Measurements from ENCODE around the gene RIPPLY2.

Gene RIPPLY2

GRCh38 chr6:83883240-83883639 is 30.1 kb downstream of the RIPPLY2 start:
- no peak overlapping the region for H3K4me3 ChIP-seq (ENCODE audit: low read depth, low read length)
- no peak for DNase-seq (ENCODE audit: low read depth)
- TF ChIP-seq MYC (IDR thresholded peaks at IDR 0.05; ENCODE audit: low read depth, low read length) (no peak), CTCF (IDR thresholded peaks at IDR 0.05; ENCODE audit: low read depth, low read length) (no peak), MAX (IDR thresholded peaks at IDR 0.05; ENCODE audit: low read depth, low read length) (no peak), POLR2A (IDR thresholded peaks at IDR 0.05; ENCODE audit: extremely low read depth, insufficient read length) (no peak)

GRCh38 chr6:83884523-83884922 is 31.4 kb downstream of the RIPPLY2 start:
- no peak overlapping the region for H3K4me3 ChIP-seq (ENCODE audit: low read depth, low read length)
- peak; percentile 72 for DNase-seq (ENCODE audit: low read depth)

GRCh38 chr6:83885984-83886383 is 32.8 kb downstream of the RIPPLY2 start:
- no peak for TF ChIP-seq MYC (IDR thresholded peaks at IDR 0.05; ENCODE audit: low read depth, low read length)
- no peak for TF ChIP-seq MAX (IDR thresholded peaks at IDR 0.05; ENCODE audit: low read depth, low read length)
- TF ChIP-seq POLR2A (IDR thresholded peaks at IDR 0.05; ENCODE audit: extremely low read depth, insufficient read length) = no peak
- no peak for TF ChIP-seq CTCF (IDR thresholded peaks at IDR 0.05; ENCODE audit: low read depth, low read length)
- DNase-seq (ENCODE audit: low read depth) = peak; percentile 37
- H3K4me3 ChIP-seq (ENCODE audit: low read depth, low read length) = no peak overlapping the region

More at GRCh38 chr6:83884523-83884922, 31.4 kb downstream of the RIPPLY2 start:
- TF ChIP-seq POLR2A (IDR thresholded peaks at IDR 0.05; ENCODE audit: extremely low read depth, insufficient read length) = no peak
- TF ChIP-seq CTCF (IDR thresholded peaks at IDR 0.05; ENCODE audit: low read depth, low read length) = no peak
- TF ChIP-seq MYC (IDR thresholded peaks at IDR 0.05; ENCODE audit: low read depth, low read length) = no peak
- TF ChIP-seq MAX (IDR thresholded peaks at IDR 0.05; ENCODE audit: low read depth, low read length) = no peak

GRCh38 chr6:83889621-83890020 is 36.5 kb downstream of the RIPPLY2 start:
- TF ChIP-seq CTCF (IDR thresholded peaks at IDR 0.05; ENCODE audit: low read depth, low read length) = no peak
- no peak for TF ChIP-seq MAX (IDR thresholded peaks at IDR 0.05; ENCODE audit: low read depth, low read length)
- TF ChIP-seq MYC (IDR thresholded peaks at IDR 0.05; ENCODE audit: low read depth, low read length) = no peak
- TF ChIP-seq POLR2A (IDR thresholded peaks at IDR 0.05; ENCODE audit: extremely low read depth, insufficient read length) = no peak
- no peak overlapping the region for H3K4me3 ChIP-seq (ENCODE audit: low read depth, low read length)
- no peak for DNase-seq (ENCODE audit: low read depth)

- H3K4me3 ChIP-seq (ENCODE audit: low read depth, low read length) = no peak overlapping the region
- no peak for TF ChIP-seq MYC (IDR thresholded peaks at IDR 0.05; ENCODE audit: low read depth, low read length)
- no peak for TF ChIP-seq CTCF (IDR thresholded peaks at IDR 0.05; ENCODE audit: low read depth, low read length)
- no peak for TF ChIP-seq POLR2A (IDR thresholded peaks at IDR 0.05; ENCODE audit: extremely low read depth, insufficient read length)
- no peak for TF ChIP-seq MAX (IDR thresholded peaks at IDR 0.05; ENCODE audit: low read depth, low read length)
- DNase-seq (ENCODE audit: low read depth) = no peak
These were observed 37.4 kb downstream of the RIPPLY2 start for GRCh38 chr6:83890520-83890919.

- H3K4me3 ChIP-seq (ENCODE audit: low read depth, low read length) = no peak overlapping the region
- no peak for DNase-seq (ENCODE audit: low read depth)
- TF ChIP-seq MYC (IDR thresholded peaks at IDR 0.05; ENCODE audit: low read depth, low read length) (no peak), CTCF (IDR thresholded peaks at IDR 0.05; ENCODE audit: low read depth, low read length) (no peak), POLR2A (IDR thresholded peaks at IDR 0.05; ENCODE audit: extremely low read depth, insufficient read length) (no peak), MAX (IDR thresholded peaks at IDR 0.05; ENCODE audit: low read depth, low read length) (no peak)
These were observed 38.4 kb downstream of the RIPPLY2 start for GRCh38 chr6:83891586-83891985.

All from NB4 (cell line).